Neutrophil (primary cell): ENCODE measurements around the gene MBD6.
"Not testable (repeated sequence)": the region's sequence is repeated elsewhere in the genome, so short reads cannot be mapped to it uniquely, and the experiment has no call there.

Experiments used
- H3K27ac ChIP-seq: fragments of 200-600 bp; sonication (generic); 2 replicates; pipeline ENCODE4 v1.5.1; 2016; ENCODE audit warnings: mild to moderate bottlenecking, moderate library complexity
- H3K27me3 ChIP-seq: fragments of 200-600 bp; sonication (generic); 2 replicates; pipeline ENCODE4 v1.6.0; 2016; ENCODE audit warnings: mild to moderate bottlenecking
- H3K36me3 ChIP-seq: fragments of 200-600 bp; sonication (generic); 2 replicates; pipeline ENCODE4 v1.5.1; 2017
- H3K4me1 ChIP-seq, 2 experiments: fragments of 200-600 bp in 1 of 2; sonication (generic) in 1 of 2; 1 replicate in 1 of 2; 2 replicates in 1 of 2; pipeline versions ENCODE4 v1.5.1 to v1.6.1; 2013 to 2016; ENCODE audit warnings: low read depth in 1 of 2, low read length in 1 of 2, mild to moderate bottlenecking in 1 of 2, moderate library complexity in 1 of 2; ENCODE audit not compliant: control insufficient read depth in 1 of 2, insufficient read depth in 1 of 2
- H3K4me3 ChIP-seq, 2 experiments: fragments of 200-600 bp in 1 of 2; sonication (generic) in 1 of 2; 1 replicate in 1 of 2; 2 replicates in 1 of 2; pipeline ENCODE4 v1.5.1; 2013 to 2016; ENCODE audit warnings: low read depth in 1 of 2, low read length in 1 of 2, mild to moderate bottlenecking in 1 of 2, moderate library complexity in 1 of 2
- H3K9me3 ChIP-seq: fragments of 200-600 bp; sonication (generic); 2 replicates; pipeline ENCODE4 v1.5.1; 2016
- CTCF ChIP-seq: fragments of 200-600 bp; sonication (generic); IDR thresholded peaks from 2 replicates; pipeline ENCODE4 v1.5.1; 2016; ENCODE audit warnings: antibody characterized with exemption

The MBD6 gene

GRCh38 chr12:57563358-57563757 lies 40.7 kb downstream of the MBD6 start:
- Histone ChIP-seq H3K27me3 (peaks cover 56% of the 10 kb centered on the region), H3K4me3 (no peak overlapping the region), H3K36me3 (no peaks in the 10 kb centered on the region), H3K4me1 (no peaks in the 10 kb centered on the region), H3K9me3 (no peaks in the 10 kb centered on the region), H3K27ac (no peak overlapping the region)
- no peak for TF ChIP-seq CTCF

- Histone ChIP-seq H3K4me1 (no peaks in the 10 kb centered on the region), H3K36me3 (no peaks in the 10 kb centered on the region), H3K27ac (no peak overlapping the region), H3K9me3 (no peaks in the 10 kb centered on the region), H3K27me3 (peaks cover 56% of the 10 kb centered on the region), H3K4me3 (no peak overlapping the region)
- TF ChIP-seq CTCF = no peak
Measured at GRCh38 chr12:57564178-57564740, 41.6 kb downstream of the MBD6 start.

- H3K9me3 ChIP-seq = no peaks in the 10 kb centered on the region
- H3K4me3 ChIP-seq = no peak overlapping the region
- H3K36me3 ChIP-seq = no peaks in the 10 kb centered on the region
- no peaks in the 10 kb centered on the region for H3K4me1 ChIP-seq
- no peak overlapping the region for H3K27ac ChIP-seq
- peaks cover 14% of the 10 kb centered on the region for H3K27me3 ChIP-seq
- TF ChIP-seq CTCF = no peak
Measured at GRCh38 chr12:57568838-57569237, 46.2 kb downstream of the MBD6 start.

GRCh38 chr12:57569858-57570257 lies 47.2 kb downstream of the MBD6 start:
- H3K27me3 ChIP-seq = peaks cover 7% of the 10 kb centered on the region
- H3K4me1 ChIP-seq = no peaks in the 10 kb centered on the region
- H3K36me3 ChIP-seq = no peaks in the 10 kb centered on the region
- no peak overlapping the region for H3K27ac ChIP-seq
- H3K4me3 ChIP-seq = no peak overlapping the region
- no peaks in the 10 kb centered on the region for H3K9me3 ChIP-seq
- TF ChIP-seq CTCF = no peak

- not testable (repeated sequence) for H3K27ac ChIP-seq, H3K4me1 ChIP-seq, H3K36me3 ChIP-seq, H3K4me3 ChIP-seq, H3K27me3 ChIP-seq, H3K9me3 ChIP-seq
Measured at GRCh38 chr12:57570438-57570837, 47.8 kb downstream of the MBD6 start.

- Histone ChIP-seq H3K36me3 (no peaks in the 10 kb centered on the region), H3K27ac (no peak overlapping the region), H3K9me3 (no peaks in the 10 kb centered on the region)
Measured at GRCh38 chr12:57571926-57572762, 49.5 kb downstream of the MBD6 start.

More at GRCh38 chr12:57571926-57572762, 49.5 kb downstream of the MBD6 start:
- Histone ChIP-seq H3K27me3 (peaks cover 17% of the 10 kb centered on the region), H3K4me3 (no peak overlapping the region), H3K4me1 (no peaks in the 10 kb centered on the region)
- TF ChIP-seq CTCF = no peak
